K562 treated with DMSO at 1 percent for 48 hours (cell line): ENCODE measurements around the gene ATG13. TPM values are rescaled to one million over a fixed set of nuclear protein-coding genes. Genes with fewer than 3 reads are reported as not detected.

ENCODE experiments used
- total RNA-seq: library from RNA; unstranded; fragments of 300-600 nt; gene quantifications from 2 replicates; pipeline ENCODE4 v1.2.3, GENCODE V29; 2022; ENCODE audit warnings: low replicate concordance; ENCODE audit errors: extremely low read depth

The ATG13 gene
- total RNA-seq, result not detected in 2 replicates

DNA sequence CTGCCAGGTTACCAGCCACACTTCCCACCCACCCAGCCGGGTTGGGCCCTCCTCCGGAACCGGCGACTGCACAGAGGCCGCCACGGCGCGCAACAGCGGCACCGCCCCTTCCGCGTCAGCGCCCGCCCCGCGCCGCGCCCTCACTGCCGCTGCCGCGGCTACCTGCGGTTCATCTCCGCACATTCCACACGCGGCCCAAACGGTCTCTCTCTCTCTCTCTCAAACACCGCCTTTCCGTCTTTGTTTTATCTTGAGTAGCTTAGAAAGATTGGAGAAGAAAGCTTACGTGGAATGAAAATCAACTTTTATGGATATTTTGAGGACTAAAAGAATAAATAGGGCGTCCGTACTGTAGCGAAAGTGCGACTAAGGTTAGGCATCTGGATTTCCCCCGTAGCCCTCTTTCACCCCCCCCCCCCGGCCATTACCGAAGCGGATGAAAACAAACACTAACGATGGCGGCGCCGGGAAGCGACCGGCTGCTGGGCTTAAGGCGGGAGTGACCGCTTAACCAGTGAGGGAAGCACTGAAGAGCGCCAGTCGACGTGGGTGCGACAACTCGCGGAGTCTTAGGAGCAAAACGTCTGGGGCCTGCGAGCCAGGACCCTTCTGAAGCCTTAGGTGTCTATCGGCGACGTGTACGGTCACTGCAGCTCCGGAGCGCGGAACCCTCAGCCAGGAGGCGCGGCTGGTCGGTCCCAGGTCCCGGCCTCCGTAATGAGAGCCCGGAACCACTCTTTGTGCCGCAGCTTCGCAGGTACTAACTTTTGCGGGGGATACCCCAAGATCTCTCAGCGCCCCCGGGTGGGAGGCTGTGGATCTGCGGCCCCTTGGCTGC is at the start of gene ATG13, which contains the start of gene HARBI1:
Gene ATG13, plus strand, starts transcription at position 420 of the 838 bp plus-strand sequence. CDS start 26,739 bp downstream, outside the sequence.
Gene HARBI1, minus strand, starts transcription at position 94 of the 838 bp plus-strand sequence. CDS start 990 bp downstream, outside the sequence.

DNA sequence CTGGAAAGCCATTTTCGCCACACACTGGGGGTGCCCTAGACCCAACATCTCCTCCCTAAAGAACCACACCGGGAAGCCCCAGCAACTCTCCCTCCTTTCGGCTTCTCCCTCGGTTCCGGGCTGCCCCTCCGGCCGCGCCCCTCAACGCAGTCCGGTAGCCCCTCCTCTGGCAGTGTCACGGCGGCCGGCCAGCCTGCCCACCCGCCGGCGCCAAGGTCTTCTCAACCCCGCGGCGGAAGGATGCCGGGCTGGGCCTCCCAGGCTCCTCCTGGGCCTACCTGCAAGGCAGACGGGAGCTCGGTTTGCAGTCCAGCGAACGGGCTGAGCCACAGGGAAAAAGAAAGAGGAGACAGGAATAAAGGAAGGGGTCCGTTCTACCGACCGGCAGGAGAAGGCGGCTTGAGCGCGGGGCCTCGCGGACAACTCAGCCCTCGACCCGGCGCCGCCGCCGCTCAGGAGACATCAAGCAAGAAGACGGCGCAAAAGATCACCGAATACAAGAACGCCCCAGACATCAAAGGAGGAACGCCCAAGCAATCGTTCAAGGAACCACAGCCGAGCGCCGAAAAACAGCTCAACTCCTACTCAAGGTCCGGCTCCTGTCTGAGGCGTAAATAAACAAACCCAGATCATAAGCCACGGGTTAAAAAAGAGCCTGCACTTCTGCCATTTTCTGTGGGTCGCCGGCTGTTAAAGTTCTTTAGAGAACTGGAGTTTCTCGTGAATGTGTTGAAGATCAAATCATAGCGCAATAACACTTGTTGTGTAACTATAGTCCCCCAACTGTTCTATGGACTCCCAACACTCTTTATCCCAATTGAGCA is 23.6 kb upstream of the ATG13 start, which contains the start of gene AMBRA1:
Gene AMBRA1, minus strand, starts transcription at position 474 of the 824 bp plus-strand sequence. CDS start 45,643 bp downstream, outside the sequence.

DNA sequence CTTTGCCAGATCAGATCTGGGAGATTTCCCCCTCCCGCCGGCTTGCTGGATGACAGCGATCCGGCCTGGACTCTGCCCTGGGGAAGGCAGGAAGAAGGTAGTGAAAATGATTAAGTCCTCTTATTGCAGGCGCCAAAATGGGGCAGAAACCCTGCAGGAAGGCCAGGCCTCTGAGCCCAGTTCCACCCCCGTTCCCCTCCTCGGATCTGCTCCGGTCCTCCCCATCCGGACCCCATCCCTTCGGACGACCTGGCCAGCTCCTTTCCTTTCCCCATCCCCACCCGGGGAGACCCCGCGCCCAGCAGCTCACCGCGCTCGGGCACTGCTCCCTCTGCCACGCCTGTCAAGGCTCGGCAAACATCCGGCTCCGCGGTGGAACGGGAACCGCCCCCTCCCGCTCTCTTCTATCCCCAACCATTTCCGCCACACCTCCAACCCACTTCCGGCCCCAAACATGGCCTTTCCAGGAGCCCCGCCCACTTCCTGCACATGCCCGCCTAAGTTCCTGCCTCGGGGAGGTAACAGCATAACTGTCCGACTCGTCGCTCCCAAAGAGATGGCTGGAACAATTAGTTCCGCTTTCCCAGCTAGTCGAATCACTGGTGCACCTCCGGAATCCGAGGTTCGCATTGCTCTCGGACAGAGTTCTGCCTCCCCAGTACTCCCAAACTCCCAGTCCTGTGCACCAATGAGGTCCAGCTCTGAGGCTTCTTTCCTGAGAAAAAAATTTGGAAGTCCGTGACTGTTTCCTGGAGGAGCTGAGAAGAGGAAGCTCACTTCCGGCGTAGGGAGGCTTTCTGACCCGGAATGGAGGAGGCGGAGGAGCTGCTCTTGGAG is 83.1 kb downstream of the ATG13 start, which contains the start of the genes ARHGAP1 and ZNF408:
Gene ARHGAP1, minus strand, starts transcription at position 379 of the 837 bp plus-strand sequence. CDS start 4,512 bp downstream, outside the sequence.
Gene ZNF408, plus strand, starts transcription at position 791 of the 837 bp plus-strand sequence. Its CDS starts 17 bp downstream, at position 808.

DNA sequence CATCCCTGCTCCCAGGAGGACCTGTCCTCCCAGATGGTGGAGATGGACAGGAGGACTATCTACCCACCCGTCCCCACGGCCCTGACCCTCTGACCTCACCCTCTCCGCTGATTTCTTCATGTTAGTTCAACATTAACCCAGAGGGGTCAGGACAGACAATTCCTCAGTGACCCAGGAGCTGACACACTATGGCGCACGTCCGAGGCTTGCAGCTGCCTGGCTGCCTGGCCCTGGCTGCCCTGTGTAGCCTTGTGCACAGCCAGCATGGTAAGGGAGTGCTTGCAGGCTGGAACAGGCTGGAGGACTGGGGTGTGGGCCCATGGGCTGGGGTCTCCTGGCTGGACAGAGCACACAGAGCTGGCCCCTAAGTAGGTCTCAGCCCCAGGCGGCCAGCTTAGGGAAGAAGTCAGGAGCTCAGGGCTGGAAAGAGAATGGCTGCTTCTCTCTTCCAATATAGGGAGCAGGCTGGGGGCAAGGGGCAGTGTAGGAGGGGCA is 101.7 kb downstream of the ATG13 start, which contains the start of gene F2:
Gene F2, plus strand, starts transcription at position 166 of the 495 bp plus-strand sequence. Its CDS starts 23 bp downstream, at position 189.

Other genes with a start within 250 kb of the ATG13 start
- gene MDK, start 235.9 kb upstream of the ATG13 start, total RNA-seq, result not detected in 2 replicates
- gene CHRM4, start 225.8 kb upstream of the ATG13 start, total RNA-seq, result not detected in 2 replicates
- gene AMBRA1, start 23.5 kb upstream of the ATG13 start, total RNA-seq, result not detected in 2 replicates
- gene HARBI1, start 326 bp upstream of the ATG13 start, total RNA-seq, result not detected in 2 replicates
- gene ARHGAP1, start 83.1 kb downstream of the ATG13 start, total RNA-seq, result not detected in 2 replicates
- not detected in 2 replicates for gene ZNF408, start 83.5 kb downstream of the ATG13 start, total RNA-seq
- gene F2, start 101.7 kb downstream of the ATG13 start, total RNA-seq, result not detected in 2 replicates
- 109 TPM in 1 of 2 replicates, not detected in the other for gene CKAP5, start 228.7 kb downstream of the ATG13 start, total RNA-seq